Measurements from ENCODE around the gene NPDC1.

GRCh38 chr9:137008312-137008711 is 37.7 kb downstream of the NPDC1 start:
- TF ChIP-seq CTCF (IDR thresholded peaks at IDR 0.05; ENCODE audit: low read depth, low read length) (no peak), EZH2phosphoT487 (IDR thresholded peaks at IDR 0.05; ENCODE audit: low read depth) (no peak)
